Measurements from ENCODE around the gene NAPSA.
A peak's percentile ranks its signal among the peaks of the same experiment; 100 is the strongest.

Gene NAPSA

GRCh38 chr19:50379602-50380001 lies 14.2 kb upstream of the NAPSA start:
- Mint-ChIP-seq H3K9me3 (no peaks in the 10 kb centered on the region), H3K4me3 (no peak overlapping the region), H3K4me1 (ENCODE audit: low read depth) (peaks cover 19% of the 10 kb centered on the region), H3K27ac (no peak overlapping the region), H3K27me3 (ENCODE audit: low read depth) (no peaks in the 10 kb centered on the region), H3K36me3 (ENCODE audit: low read depth) (peaks cover 43% of the 10 kb centered on the region)
- no peak for DNase-seq (ENCODE audit: low spot score)

GRCh38 chr19:50378863-50379236 lies 13.4 kb upstream of the NAPSA start:
- Mint-ChIP-seq H3K4me1 (ENCODE audit: low read depth) (peaks cover 20% of the 10 kb centered on the region), H3K36me3 (ENCODE audit: low read depth) (peaks cover 40% of the 10 kb centered on the region), H3K27ac (no peak overlapping the region), H3K9me3 (no peaks in the 10 kb centered on the region), H3K4me3 (no peak overlapping the region), H3K27me3 (ENCODE audit: low read depth) (no peaks in the 10 kb centered on the region)
- DNase-seq (ENCODE audit: low spot score) = no peak

GRCh38 chr19:50378169-50378862 lies 12.9 kb upstream of the NAPSA start:
- Mint-ChIP-seq H3K9me3 (no peaks in the 10 kb centered on the region), H3K4me3 (no peak overlapping the region), H3K27ac (peak overlapping the region; percentile 47), H3K27me3 (ENCODE audit: low read depth) (no peaks in the 10 kb centered on the region), H3K36me3 (ENCODE audit: low read depth) (peaks cover 40% of the 10 kb centered on the region), H3K4me1 (ENCODE audit: low read depth) (peaks cover 15% of the 10 kb centered on the region)
- no peak for DNase-seq (ENCODE audit: low spot score)

- Mint-ChIP-seq H3K36me3 (ENCODE audit: low read depth) (peaks cover 38% of the 10 kb centered on the region), H3K4me1 (ENCODE audit: low read depth) (peaks cover 13% of the 10 kb centered on the region), H3K27ac (no peak overlapping the region)
Measured at GRCh38 chr19:50377517-50377916, 12.1 kb upstream of the NAPSA start.

GRCh38 chr19:50377051-50377461 lies 11.6 kb upstream of the NAPSA start:
- no peak for DNase-seq (ENCODE audit: low spot score)
- no peaks in the 10 kb centered on the region for H3K27me3 Mint-ChIP-seq (ENCODE audit: low read depth)
- no peaks in the 10 kb centered on the region for H3K9me3 Mint-ChIP-seq
- H3K36me3 Mint-ChIP-seq (ENCODE audit: low read depth) = peaks cover 38% of the 10 kb centered on the region
- peak overlapping the region; percentile 88 for H3K4me3 Mint-ChIP-seq
- peaks cover 13% of the 10 kb centered on the region for H3K4me1 Mint-ChIP-seq (ENCODE audit: low read depth)
- H3K27ac Mint-ChIP-seq = peak overlapping the region; percentile 98

More at GRCh38 chr19:50377517-50377916, 12.1 kb upstream of the NAPSA start:
- no peaks in the 10 kb centered on the region for H3K27me3 Mint-ChIP-seq (ENCODE audit: low read depth)
- no peak for DNase-seq (ENCODE audit: low spot score)
- H3K9me3 Mint-ChIP-seq = no peaks in the 10 kb centered on the region
- peak overlapping the region; percentile 88 for H3K4me3 Mint-ChIP-seq

- no peaks in the 10 kb centered on the region for H3K9me3 Mint-ChIP-seq
- H3K27me3 Mint-ChIP-seq (ENCODE audit: low read depth) = no peaks in the 10 kb centered on the region
- DNase-seq (ENCODE audit: low spot score) = peak; percentile 93
- H3K4me3 Mint-ChIP-seq = peak within 1 kb of the TSS; percentile 88
- H3K4me1 Mint-ChIP-seq (ENCODE audit: low read depth) = peaks cover 13% of the 10 kb centered on the region
- H3K27ac Mint-ChIP-seq = peak within 1 kb of the TSS; percentile 98
- peaks cover 36% of the 10 kb centered on the region for H3K36me3 Mint-ChIP-seq (ENCODE audit: low read depth)
Measured at GRCh38 chr19:50376166-50377050, 11.0 kb upstream of the NAPSA start, which contains the start of gene NR1H2. Gene NR1H2, plus strand, starts transcription at chr19:50376457. Its CDS starts 1,149 bp downstream, at chr19:50377606.

DNA sequence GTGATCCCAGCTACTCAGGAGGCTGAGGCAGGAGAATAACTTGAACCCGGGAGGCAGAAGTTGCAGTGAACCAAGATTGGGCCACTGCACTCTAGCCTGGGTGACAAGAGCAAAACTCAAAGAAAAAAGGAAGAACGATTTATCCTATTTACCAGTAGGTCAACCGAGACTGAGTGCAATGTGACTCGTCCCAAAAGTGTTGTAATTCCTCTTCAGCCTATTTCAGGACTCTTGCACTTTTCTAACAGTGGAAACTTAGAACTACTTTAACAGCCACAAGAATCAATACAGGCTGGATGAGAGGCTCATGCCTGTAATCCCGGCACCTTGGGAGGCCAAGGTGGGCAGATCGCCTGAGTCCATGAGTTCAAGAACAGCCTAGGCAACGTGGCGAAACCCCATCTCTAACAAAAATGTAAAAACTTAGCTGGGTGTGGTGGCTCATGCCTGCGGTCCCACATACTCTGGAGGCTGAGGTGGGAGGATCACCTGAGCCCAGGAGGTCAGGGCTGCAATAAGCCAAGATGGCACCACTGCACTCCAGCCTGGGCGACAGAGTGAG lies 6.6 kb upstream of the NAPSA start:
- peaks cover 18% of the 10 kb centered on the region for H3K4me1 Mint-ChIP-seq (ENCODE audit: low read depth)
- H3K36me3 Mint-ChIP-seq (ENCODE audit: low read depth) = peaks cover 3% of the 10 kb centered on the region
- no peak for DNase-seq (ENCODE audit: low spot score)
- no peaks in the 10 kb centered on the region for H3K9me3 Mint-ChIP-seq
- H3K4me3 Mint-ChIP-seq = no peak overlapping the region
- H3K27ac Mint-ChIP-seq = no peak overlapping the region
- no peaks in the 10 kb centered on the region for H3K27me3 Mint-ChIP-seq (ENCODE audit: low read depth)

DNA sequence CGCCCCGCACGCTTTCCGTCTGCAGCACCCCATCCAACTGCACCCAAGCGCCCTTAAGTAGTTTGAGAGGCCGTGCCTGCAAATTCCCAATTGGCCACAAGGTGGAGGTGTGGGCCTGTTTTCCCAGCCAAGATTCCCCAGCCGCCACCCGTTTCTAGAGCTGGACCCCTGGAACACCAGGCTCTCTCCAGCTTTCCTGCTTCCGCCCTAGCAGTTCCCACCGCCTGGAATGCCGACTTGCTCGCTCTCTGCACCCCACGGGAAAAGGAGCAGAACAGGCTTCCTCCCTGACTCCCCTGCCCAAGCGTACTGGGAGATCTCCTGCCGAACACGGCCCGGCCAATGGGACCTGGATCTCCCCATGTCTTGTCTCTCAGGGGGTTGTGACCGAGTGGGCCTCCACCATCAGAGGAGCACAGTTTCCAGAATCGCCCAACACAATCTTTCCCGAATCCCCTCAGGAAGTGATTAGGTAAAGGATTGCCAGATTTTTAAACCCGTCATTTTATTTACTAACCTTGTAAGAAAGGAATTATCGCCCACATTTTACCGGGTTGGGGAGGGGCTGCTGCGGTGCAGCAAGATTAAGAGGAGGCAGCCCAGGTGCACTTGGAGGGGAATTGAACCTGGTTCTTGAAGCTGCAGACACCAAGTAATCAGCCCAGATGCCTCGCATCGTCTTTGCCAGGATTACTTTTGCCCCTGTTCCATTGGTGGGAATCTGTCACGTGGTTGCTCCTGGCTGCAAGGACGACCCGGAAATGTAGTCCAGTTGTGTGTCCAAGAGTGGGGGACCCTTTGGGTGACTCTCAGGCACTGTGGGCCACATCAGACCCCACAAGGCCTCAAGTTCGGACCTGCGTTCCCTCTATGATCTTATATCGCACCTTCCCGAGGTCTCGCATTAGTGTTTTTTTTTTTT lies 3.5 kb upstream of the NAPSA start:
- H3K4me1 Mint-ChIP-seq (ENCODE audit: low read depth) = peaks cover 24% of the 10 kb centered on the region
- H3K4me3 Mint-ChIP-seq = peak overlapping the region; percentile 92
- H3K27ac Mint-ChIP-seq = peak overlapping the region; percentile 82
- no peaks in the 10 kb centered on the region for H3K27me3 Mint-ChIP-seq (ENCODE audit: low read depth)
- no peaks in the 10 kb centered on the region for H3K36me3 Mint-ChIP-seq (ENCODE audit: low read depth)
- DNase-seq (ENCODE audit: low spot score) = peak; percentile 76
- H3K9me3 Mint-ChIP-seq = no peaks in the 10 kb centered on the region

DNA sequence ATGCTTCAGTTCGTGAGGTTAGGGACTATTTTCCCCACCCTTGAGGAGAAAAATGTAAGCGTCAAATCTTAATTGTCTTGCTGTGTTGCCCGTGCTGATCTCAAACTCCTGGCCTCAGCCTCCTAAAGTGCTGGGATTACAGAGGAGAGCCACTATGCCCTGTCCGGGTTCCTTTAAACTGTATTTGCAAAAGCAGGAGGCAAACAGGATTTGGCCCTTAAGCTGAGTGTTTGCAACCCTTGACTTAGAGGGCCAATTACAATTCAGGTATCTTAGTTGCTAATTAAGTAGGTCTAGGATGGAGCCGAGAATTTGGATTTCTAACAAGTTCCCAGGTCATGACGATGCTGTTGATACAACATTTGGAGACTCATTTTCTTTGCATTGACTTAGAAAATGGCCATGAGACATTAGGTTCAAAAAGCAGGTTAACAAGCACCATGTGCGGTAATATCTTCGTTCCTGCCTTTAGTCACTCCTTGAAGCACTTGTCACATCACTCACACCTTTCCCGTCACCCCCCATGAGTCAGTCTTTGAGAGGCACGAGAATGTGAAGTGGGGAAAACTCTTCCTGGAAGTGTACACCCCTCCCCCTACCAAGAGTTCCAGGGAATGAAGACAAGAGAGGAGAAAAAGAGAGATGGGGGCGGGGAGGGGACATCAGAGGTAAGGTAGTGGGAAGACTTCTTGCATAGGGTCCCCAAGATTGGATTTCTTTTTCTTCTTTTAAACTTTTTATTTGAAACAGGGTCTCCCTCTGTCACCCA lies 2.6 kb downstream of the NAPSA start:
- H3K36me3 Mint-ChIP-seq (ENCODE audit: low read depth) = peaks cover 2% of the 10 kb centered on the region
- peak overlapping the region; percentile 77 for H3K27ac Mint-ChIP-seq
- peak; percentile 53 for DNase-seq (ENCODE audit: low spot score)
- H3K27me3 Mint-ChIP-seq (ENCODE audit: low read depth) = no peaks in the 10 kb centered on the region
- no peaks in the 10 kb centered on the region for H3K9me3 Mint-ChIP-seq
- peaks cover 51% of the 10 kb centered on the region for H3K4me1 Mint-ChIP-seq (ENCODE audit: low read depth)
- H3K4me3 Mint-ChIP-seq = peak overlapping the region; percentile 47

- H3K4me1 Mint-ChIP-seq (ENCODE audit: low read depth) = peaks cover 51% of the 10 kb centered on the region
- H3K4me3 Mint-ChIP-seq = no peak overlapping the region
- peaks cover 2% of the 10 kb centered on the region for H3K36me3 Mint-ChIP-seq (ENCODE audit: low read depth)
Measured at GRCh38 chr19:50362030-50362412, 3.4 kb downstream of the NAPSA start.

GRCh38 chr19:50361290-50362029 lies 4.0 kb downstream of the NAPSA start:
- H3K27me3 Mint-ChIP-seq (ENCODE audit: low read depth) = no peaks in the 10 kb centered on the region
- H3K27ac Mint-ChIP-seq = peak overlapping the region; percentile 64
- H3K9me3 Mint-ChIP-seq = no peaks in the 10 kb centered on the region
- peaks cover 2% of the 10 kb centered on the region for H3K36me3 Mint-ChIP-seq (ENCODE audit: low read depth)
- peaks cover 53% of the 10 kb centered on the region for H3K4me1 Mint-ChIP-seq (ENCODE audit: low read depth)
- DNase-seq (ENCODE audit: low spot score) = no peak
- H3K4me3 Mint-ChIP-seq = no peak overlapping the region

More at GRCh38 chr19:50362030-50362412, 3.4 kb downstream of the NAPSA start:
- H3K27ac Mint-ChIP-seq = peak overlapping the region; percentile 66
- no peaks in the 10 kb centered on the region for H3K9me3 Mint-ChIP-seq
- no peaks in the 10 kb centered on the region for H3K27me3 Mint-ChIP-seq (ENCODE audit: low read depth)
- DNase-seq (ENCODE audit: low spot score) = no peak

GRCh38 chr19:50359328-50359818 lies 6.1 kb downstream of the NAPSA start:
- H3K36me3 Mint-ChIP-seq (ENCODE audit: low read depth) = peaks cover 2% of the 10 kb centered on the region
- no peaks in the 10 kb centered on the region for H3K27me3 Mint-ChIP-seq (ENCODE audit: low read depth)
- no peaks in the 10 kb centered on the region for H3K9me3 Mint-ChIP-seq
- peak overlapping the region; percentile 92 for H3K4me3 Mint-ChIP-seq
- peak overlapping the region; percentile 98 for H3K27ac Mint-ChIP-seq
- no peak for DNase-seq (ENCODE audit: low spot score)
- peaks cover 41% of the 10 kb centered on the region for H3K4me1 Mint-ChIP-seq (ENCODE audit: low read depth)

Data from T-helper 2 cell treated with Interferon-gamma antibody and Interleukin-4, amounts not matched to agents 5 μg/mL and 100 μg/mL, for 36 hours (primary cell).